ENCODE measurements around the gene ZNF432.
"Not testable (repeated sequence)": the region's sequence is repeated elsewhere in the genome, so short reads cannot be mapped to it uniquely, and the experiment has no call there.

Gene ZNF432

DNA sequence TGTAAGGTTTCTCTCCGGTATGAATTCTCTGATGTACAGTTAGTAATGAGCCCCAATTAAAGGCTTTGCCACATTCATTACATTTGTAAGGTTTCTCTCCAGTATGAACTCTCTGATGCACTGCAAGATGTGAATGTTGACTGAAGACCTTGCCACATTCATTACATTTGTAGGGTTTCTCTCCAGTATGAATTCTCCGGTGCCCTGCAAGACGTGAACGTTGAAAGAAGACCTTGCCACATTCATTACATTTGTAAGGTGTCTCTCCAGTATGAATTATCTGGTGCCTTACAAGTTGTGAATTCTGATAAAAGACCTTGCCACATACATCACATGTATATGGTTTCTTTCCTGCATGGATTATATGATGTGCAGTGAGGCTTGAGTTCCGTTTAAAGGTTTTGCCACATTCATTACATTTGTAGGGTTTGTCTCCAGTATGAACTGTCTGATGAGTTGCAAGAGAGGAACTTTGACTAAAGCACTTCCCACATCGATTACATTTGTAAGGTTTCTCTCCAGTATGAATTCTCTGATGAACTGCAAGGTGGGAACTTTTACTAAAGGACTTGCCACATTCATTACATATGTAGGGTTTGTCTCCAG lies 17.7 kb upstream of the ZNF432 start:
- TF ChIP-seq, protein P1, sequence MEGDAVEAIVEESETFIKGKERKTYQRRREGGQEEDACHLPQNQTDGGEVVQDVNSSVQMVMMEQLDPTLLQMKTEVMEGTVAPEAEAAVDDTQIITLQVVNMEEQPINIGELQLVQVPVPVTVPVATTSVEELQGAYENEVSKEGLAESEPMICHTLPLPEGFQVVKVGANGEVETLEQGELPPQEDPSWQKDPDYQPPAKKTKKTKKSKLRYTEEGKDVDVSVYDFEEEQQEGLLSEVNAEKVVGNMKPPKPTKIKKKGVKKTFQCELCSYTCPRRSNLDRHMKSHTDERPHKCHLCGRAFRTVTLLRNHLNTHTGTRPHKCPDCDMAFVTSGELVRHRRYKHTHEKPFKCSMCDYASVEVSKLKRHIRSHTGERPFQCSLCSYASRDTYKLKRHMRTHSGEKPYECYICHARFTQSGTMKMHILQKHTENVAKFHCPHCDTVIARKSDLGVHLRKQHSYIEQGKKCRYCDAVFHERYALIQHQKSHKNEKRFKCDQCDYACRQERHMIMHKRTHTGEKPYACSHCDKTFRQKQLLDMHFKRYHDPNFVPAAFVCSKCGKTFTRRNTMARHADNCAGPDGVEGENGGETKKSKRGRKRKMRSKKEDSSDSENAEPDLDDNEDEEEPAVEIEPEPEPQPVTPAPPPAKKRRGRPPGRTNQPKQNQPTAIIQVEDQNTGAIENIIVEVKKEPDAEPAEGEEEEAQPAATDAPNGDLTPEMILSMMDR (IDR thresholded peaks at IDR 0.05; ENCODE audit: insufficient read depth, missing control alignments) = no peak
- DNase-seq (ENCODE audit: insufficient read length, low spot score) = no peak
- FAIRE-seq = no peak

DNA sequence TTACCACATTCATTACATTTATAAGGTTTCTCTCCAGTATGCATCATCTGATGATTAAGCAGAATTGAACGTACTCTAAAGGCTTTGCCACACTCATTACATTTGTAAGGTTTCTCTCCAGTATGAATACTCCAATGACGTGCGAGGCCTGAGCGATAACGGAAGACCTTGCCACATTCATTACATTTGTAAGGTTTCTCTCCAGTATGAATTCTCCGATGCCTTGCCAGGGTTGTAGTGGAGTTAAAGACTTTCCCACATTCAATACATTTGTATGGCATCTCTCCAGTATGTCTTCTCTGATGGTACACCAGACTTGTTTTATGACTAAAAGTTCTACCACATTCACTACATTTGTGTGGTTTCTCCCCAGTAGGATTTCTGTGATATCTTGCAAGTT lies 16.8 kb upstream of the ZNF432 start:
- DNase-seq (ENCODE audit: insufficient read length, low spot score) (no peak), FAIRE-seq (no peak)
- TF ChIP-seq, protein P1 (IDR thresholded peaks at IDR 0.05; ENCODE audit: insufficient read depth, missing control alignments) = no peak

DNA sequence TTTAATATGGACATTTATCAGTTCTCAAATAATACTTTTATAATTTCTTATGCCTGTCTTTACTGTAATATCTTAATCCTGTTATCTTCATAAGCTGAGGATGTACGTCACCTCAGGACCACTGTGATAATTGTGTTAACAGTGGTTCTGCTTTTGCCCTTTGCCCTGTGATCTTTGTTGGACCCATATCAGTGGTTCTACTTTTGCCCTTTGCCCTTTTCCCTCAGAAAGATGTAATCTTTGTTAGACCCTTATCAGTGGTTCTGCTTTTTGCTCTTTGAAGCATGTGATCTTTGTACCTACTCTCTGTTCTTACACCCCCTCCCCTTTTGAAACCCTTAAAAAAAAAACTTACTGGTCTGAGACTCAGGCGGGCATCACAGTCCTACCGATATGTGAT lies 7.8 kb upstream of the ZNF432 start:
- FAIRE-seq = not testable (repeated sequence)

DNA sequence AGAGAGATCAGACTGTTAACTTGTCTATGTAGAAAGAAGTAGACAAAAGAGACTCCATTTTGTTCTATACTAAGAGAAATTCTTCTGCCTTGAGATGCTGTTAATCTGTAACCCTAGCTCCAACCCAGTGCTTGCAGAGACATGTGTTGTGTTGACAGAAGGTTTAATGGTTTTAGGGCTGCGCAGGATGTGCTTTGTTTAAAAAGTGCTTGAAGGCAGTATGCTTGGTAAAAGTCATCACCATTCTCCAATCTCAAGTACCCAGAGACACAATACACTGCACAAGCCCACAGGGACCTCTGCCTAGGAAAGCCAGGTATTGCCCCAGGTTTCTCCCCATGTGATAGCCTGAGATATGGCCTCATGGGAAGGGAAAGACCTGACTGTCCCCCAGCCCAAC lies 3.1 kb upstream of the ZNF432 start:
- not testable (repeated sequence) for DNase-seq (ENCODE audit: insufficient read length, low spot score); FAIRE-seq

More for the DNA sequence above, 7.8 kb upstream of the ZNF432 start:
- DNase-seq (ENCODE audit: insufficient read length, low spot score) = not testable (repeated sequence)

DNA sequence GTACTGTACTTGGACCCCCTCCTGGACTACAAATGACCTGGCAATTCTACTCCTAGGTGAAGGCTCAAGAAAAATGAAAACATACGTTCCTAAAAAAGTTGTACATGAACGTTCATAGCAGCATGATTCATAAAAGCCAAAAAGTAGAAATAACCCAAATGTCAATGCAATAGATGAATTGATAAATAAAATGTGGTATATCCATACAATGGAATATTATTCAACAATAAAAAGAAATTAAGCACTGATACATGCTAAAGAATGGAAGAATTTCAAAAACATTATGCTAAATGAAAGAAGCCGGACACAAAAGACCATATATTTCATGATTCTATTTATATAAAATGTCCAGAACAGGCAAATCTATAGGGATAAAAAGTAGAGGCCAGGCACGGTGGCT lies 9.5 kb downstream of the ZNF432 start:
- no peak for FAIRE-seq
- no peak for DNase-seq (ENCODE audit: insufficient read length, low spot score)
- TF ChIP-seq, protein P1 (IDR thresholded peaks at IDR 0.05; ENCODE audit: insufficient read depth, missing control alignments) = no peak

DNA sequence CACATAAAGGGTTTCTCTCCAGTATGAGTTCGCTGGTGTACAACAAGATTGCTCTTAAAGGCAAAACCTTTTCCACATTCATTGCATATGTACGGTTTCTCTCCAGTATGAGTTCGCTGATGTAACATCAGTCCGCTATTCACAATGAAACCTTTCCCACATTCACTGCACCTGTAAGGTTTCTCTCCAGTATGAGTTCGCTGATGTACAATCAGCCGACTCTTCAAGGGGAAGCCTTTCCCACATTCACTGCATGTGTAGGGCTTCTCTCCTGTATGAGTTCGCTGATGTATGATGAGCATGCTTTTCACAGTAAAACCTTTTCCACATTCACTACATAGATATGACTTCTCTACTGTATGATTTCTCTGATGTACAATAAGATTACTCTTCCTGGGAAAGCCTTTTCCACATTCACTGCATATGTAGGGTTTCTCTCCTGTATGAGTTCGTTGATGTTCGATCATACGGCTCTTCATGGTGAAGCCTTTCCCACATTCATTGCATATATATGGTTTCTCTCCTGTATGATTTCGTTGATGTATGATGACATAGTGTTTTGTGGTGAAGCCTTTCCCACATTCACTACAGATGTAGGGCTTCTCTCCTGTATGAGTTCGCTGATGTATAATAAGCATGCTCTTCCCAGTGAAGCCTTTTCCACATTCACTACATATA lies 14.4 kb downstream of the ZNF432 start:
- no peak for DNase-seq (ENCODE audit: insufficient read length, low spot score)
- no peak for FAIRE-seq
- TF ChIP-seq, protein P1 (IDR thresholded peaks at IDR 0.05; ENCODE audit: insufficient read depth, missing control alignments) = no peak

DNA sequence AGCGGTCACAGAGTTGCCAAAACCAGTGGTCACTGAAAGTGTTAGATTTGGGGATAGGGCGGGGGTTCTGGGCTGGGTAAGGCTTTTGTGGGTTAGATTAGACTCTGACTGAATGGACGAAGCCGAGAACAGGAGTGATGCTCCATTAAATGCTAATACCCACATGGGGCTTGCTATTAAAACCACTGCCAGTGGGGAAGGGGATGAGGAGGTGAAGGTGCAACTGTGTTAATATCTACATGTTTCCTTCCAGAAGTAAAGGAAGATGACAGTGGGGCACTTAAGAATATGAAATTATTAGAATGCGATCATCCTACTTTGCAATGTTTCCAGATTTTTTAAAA lies 19.9 kb downstream of the ZNF432 start:
- TF ChIP-seq, protein P1 (IDR thresholded peaks at IDR 0.05; ENCODE audit: insufficient read depth, missing control alignments) = no peak
- FAIRE-seq (no peak), DNase-seq (ENCODE audit: insufficient read length, low spot score) (no peak)

DNA sequence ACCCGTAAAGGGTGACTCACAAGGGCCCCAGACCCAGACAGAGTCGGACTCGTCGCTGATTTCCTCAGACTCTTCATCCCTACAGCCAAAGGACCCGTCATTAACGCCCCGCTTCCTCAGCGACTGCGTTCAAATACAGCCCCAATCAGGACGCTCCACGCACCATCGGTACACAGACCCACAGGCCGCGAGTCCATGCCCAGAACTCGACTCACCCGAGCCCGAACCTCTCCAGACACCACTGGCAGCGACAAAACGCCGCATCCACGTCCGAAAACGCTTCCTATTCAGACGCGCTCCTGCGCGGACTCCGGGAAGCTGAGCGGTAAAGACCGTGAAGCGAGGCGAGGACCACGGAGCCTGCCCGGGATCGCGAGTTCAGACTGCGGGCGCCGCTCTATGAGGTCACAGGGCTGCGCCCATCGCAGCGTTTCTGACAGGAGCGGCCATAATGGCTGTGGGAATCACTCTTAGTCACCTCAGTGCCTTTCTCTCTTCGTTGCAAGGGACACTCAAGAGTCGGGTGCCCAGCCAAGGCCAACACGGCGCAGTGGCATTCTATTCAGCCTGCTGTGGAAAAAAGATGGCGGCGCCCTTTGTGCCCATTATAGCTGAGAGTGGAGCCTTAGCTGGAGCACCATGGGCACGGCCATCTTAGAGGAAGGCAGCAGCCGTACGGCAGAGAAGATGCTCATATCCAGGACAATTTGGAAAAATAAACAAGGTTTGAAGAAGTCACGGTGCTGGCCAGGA lies 20.4 kb downstream of the ZNF432 start, which contains the start of gene ZNF614:
Gene ZNF614, minus strand, starts transcription at position 353 of the 753 bp plus-strand sequence. CDS start 2,634 bp downstream, outside the sequence.
- no peak for FAIRE-seq
- TF ChIP-seq, protein P1 (IDR thresholded peaks at IDR 0.05; ENCODE audit: insufficient read depth, missing control alignments) = no peak

DNA sequence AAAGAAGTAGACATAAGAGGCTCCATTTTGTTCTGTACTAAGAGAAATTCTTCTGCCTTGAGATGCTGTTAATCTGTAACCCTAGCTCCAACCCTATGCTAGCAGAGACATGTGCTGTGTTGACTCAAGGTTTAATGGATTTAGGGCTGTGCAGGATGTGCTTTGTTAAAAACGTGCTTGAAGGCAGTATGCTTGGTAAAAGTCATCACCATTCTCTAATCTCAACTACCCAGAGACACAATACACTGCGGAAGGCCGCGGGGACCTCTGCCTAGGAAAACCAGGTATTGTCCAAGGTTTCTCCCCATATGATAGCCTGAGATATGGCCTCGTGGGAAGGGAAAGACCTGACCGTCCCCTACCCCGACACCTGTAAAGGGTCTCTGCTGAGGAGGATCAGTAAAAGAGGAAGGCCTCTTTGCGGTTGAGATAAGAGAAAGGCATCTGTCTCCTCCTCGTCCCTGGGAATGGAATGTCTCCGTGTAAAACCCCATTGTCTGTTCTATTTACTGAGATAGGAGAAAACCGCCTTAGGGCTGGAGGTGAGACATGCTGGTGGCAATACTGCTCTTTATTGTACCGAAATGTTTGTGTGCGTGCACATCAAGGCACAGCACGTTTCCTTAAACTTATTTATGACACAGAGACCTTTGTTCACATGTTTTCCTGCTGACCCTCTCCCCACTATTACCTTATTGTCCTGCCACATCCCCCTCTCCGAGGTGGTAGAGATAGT lies 22.2 kb downstream of the ZNF432 start:
- not testable (repeated sequence) for DNase-seq (ENCODE audit: insufficient read length, low spot score); FAIRE-seq

More for the DNA sequence above, 20.4 kb downstream of the ZNF432 start, which contains the start of gene ZNF614:
- peak; percentile 67 for DNase-seq (ENCODE audit: insufficient read length, low spot score)

DNA sequence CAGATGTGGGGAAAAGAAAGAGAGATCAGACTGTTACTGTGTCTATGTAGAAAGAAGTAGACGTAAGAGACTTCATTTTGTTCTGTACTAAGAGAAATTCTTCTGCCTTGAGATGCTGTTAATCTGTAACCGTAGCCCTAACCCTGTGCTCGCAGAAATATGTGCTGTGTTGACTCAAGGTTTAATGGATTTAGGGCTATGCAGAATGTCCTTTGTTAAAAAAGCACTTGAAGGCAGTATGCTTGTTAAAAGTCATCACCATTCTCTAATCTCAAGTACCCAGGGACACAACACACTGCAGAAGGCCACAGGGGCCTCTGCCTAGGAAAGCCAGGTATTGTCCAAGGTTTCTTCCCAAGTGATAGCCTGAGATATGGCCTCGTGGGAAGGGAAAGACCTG lies 24.2 kb downstream of the ZNF432 start:
- FAIRE-seq; DNase-seq (ENCODE audit: insufficient read length, low spot score): not testable (repeated sequence)

Measured in D721Med (cell line).